ENCODE results near the gene MCTP2. TPM values are rescaled to one million over a fixed set of nuclear protein-coding genes. Genes with fewer than 3 reads are reported as not detected.

MCTP2 gene
- polyA plus RNA-seq, 1 experiment: 9.5 TPM

DNA sequence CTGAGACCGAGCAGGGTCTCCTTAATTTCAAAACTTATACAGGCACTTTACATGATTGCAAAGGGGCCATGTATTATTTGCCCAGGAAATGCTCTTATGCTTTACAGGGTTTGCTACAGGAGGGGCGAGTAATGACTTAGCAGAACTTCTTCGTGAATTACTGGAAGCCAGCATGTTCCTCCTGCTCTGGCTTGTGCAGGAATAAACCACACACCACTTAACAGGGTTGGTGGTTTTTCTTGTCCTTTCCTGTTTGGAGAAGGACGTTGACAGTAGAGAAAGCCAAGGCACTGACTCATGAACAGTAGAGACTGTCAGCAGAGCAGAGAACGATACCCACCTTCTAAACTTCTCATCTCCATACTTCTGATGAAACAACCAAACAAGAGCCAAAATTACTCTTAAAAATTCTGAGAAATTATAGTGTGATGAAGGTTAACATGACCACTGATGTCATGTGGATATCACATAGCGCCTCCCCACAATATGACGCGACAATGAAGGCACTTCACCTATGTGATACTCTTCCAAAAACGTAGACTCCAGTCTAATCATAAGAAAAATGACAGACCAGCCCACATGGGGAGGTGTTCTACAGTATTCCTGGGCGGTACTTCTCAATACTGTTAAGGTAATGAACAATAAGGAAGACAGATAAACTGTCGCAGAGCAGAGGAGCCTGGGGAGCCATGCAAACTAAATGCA, 24.7 kb upstream of the MCTP2 start:
- ChIA-PET POLR2A (no interaction called here), CTCF (no interaction called here)
- TF ChIP-seq, protein P1, sequence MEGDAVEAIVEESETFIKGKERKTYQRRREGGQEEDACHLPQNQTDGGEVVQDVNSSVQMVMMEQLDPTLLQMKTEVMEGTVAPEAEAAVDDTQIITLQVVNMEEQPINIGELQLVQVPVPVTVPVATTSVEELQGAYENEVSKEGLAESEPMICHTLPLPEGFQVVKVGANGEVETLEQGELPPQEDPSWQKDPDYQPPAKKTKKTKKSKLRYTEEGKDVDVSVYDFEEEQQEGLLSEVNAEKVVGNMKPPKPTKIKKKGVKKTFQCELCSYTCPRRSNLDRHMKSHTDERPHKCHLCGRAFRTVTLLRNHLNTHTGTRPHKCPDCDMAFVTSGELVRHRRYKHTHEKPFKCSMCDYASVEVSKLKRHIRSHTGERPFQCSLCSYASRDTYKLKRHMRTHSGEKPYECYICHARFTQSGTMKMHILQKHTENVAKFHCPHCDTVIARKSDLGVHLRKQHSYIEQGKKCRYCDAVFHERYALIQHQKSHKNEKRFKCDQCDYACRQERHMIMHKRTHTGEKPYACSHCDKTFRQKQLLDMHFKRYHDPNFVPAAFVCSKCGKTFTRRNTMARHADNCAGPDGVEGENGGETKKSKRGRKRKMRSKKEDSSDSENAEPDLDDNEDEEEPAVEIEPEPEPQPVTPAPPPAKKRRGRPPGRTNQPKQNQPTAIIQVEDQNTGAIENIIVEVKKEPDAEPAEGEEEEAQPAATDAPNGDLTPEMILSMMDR (IDR thresholded peaks at IDR 0.05; ENCODE audit: insufficient read depth, low read depth, low read length): no peak
- Histone ChIP-seq H3K36me3 (ENCODE audit: control insufficient read depth, insufficient read depth, low read length) (no peaks in the 10 kb centered on the region), H3K4me3 (ENCODE audit: low read depth, low read length) (no peak overlapping the region), H3K27me3 (ENCODE audit: control insufficient read depth, insufficient read depth, low read length) (no peaks in the 10 kb centered on the region)
- DNase-seq (ENCODE audit: low read depth): peak; percentile 73

DNA sequence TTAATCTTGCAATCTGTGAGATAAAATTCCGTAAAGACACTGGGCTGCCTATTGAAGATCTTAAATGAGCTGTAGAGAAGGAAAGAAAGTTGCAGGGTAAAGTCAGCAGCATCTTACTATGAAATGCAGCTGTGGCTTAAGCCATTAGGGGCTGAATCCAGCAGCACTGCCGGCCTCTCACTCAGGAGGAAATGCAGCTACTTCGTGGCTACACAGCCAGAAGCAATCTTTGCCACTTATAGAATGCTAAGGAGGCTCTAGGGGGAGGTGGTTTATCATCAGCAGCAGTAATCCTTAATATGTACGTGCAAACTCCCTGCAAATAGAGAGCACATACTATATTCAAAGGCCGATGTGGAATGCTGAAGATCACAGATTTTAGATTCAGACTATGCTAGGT, 19.1 kb upstream of the MCTP2 start:
- no peaks in the 10 kb centered on the region for H3K36me3 ChIP-seq (ENCODE audit: control insufficient read depth, insufficient read depth, low read length)
- ChIA-PET CTCF (interaction anchor here (1.7 kb wide), 1 partner anchor 9 kb away, joined by 4 read pairs; no protein-coding TSS in a partner anchor), POLR2A (no interaction called here)
- H3K4me3 ChIP-seq (ENCODE audit: low read depth, low read length): no peak overlapping the region
- TF ChIP-seq, protein P1 (IDR thresholded peaks at IDR 0.05; ENCODE audit: insufficient read depth, low read depth, low read length): no peak
- no peak for DNase-seq (ENCODE audit: low read depth)
- no peaks in the 10 kb centered on the region for H3K27me3 ChIP-seq (ENCODE audit: control insufficient read depth, insufficient read depth, low read length)

DNA sequence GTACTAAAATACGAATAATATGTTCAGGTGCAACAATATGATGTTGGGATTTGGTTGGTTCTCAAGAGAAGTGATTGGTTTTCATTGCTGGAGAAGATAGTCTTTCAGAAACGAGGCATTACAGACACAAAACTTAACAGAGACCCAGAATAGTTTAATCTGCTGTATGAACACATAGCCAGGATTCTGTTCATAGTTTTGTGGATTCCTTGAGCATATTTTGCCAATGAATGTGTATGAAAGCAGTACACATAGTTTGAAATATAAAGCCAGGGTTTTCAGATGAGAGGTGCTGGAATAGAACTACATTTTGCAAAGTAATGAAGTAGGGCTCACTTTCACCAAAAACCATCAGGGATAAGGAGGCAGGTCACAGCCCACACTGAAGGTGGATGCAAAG, 5.7 kb upstream of the MCTP2 start:
- ChIA-PET POLR2A (no interaction called here), CTCF (no interaction called here)
- TF ChIP-seq, protein P1 (IDR thresholded peaks at IDR 0.05; ENCODE audit: insufficient read depth, low read depth, low read length): no peak
- H3K36me3 ChIP-seq (ENCODE audit: control insufficient read depth, insufficient read depth, low read length): no peaks in the 10 kb centered on the region
- H3K4me3 ChIP-seq (ENCODE audit: low read depth, low read length): no peak overlapping the region
- DNase-seq (ENCODE audit: low read depth): no peak
- H3K27me3 ChIP-seq (ENCODE audit: control insufficient read depth, insufficient read depth, low read length): no peaks in the 10 kb centered on the region

DNA sequence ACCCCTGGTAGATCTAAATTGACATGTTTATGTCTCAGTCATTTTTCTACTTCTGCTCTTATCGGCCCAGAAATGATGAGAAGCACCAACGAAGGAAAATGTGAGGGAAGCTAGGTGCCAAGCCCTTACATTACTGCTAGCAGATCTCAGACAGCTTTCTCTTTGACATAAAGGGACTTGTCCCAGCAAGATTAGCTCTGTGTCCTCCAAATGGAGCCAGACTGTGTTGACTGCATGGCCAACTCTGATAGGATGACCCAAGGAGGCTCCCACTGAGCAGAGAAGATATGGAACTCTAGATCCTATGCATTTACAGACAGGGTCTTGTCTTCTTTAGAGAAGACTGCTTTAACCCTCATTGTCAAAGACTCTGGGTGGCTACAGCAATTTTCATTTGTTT, 2.8 kb upstream of the MCTP2 start:
- TF ChIP-seq, protein P1 (IDR thresholded peaks at IDR 0.05; ENCODE audit: insufficient read depth, low read depth, low read length): no peak
- DNase-seq (ENCODE audit: low read depth): no peak
- ChIA-PET CTCF (interaction anchor here (0.7 kb wide), 1 partner anchor 98 kb away, joined by 3 read pairs; no protein-coding TSS in a partner anchor), POLR2A (no interaction called here)
- no peak overlapping the region for H3K4me3 ChIP-seq (ENCODE audit: low read depth, low read length)
- H3K27me3 ChIP-seq (ENCODE audit: control insufficient read depth, insufficient read depth, low read length): no peaks in the 10 kb centered on the region; the same call in 1 of the 2 replicates
- no peaks in the 10 kb centered on the region for H3K36me3 ChIP-seq (ENCODE audit: control insufficient read depth, insufficient read depth, low read length)

DNA sequence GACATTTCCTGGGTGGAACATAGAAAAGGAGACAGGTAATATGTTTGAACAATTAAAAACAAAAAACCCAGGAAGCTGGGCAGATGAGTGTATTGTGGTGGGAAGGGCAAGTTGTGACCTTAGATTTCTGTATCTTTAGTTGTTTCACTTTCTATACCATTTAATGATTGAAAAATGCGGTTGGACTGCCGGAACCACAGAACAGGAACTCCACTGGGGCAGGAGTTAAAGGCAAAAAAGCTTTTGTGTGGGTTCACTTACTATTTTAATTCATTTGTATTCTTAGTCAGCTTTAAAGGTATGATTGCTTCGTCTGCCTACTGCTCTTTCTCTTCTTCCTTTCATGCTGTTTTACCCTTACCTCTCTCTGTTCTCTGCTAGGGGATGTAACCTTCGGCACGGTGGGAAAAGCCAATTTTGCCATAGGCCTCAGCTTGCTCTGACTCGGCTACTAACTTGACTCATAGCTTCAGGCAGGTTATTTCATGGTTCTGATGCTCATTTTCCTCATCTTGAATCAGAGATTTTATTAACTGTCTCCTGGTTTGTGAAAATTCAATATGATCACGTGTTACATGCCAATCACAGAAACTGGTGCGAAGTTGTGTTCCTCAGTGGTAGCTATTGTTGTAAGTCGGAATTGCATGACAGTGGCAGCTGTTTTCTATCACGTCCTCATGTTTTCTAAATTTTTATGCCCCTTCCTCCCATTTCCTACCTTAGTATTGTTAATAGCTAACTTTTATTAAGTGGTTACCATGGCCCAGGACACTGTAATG, 1.6 kb upstream of the MCTP2 start:
- no peaks in the 10 kb centered on the region for H3K36me3 ChIP-seq (ENCODE audit: control insufficient read depth, insufficient read depth, low read length)
- no peaks in the 10 kb centered on the region; the same call in 1 of the 2 replicates for H3K27me3 ChIP-seq (ENCODE audit: control insufficient read depth, insufficient read depth, low read length)
- CTCF ChIA-PET: interaction anchor here (0.7 to 1.5 kb wide), 5 partner anchors 13 to 97 kb away, joined by 3 to 7 read pairs (median 3); no protein-coding TSS in a partner anchor
- TF ChIP-seq, protein P1 (IDR thresholded peaks at IDR 0.05; ENCODE audit: insufficient read depth, low read depth, low read length): no peak
- POLR2A ChIA-PET: no interaction called here
- no peak overlapping the region for H3K4me3 ChIP-seq (ENCODE audit: low read depth, low read length)
- DNase-seq (ENCODE audit: low read depth): no peak

All from BJ (cell line).